GM11168 (cell line): Measurements from ENCODE around the gene ALAD.

ENCODE experiments used
- in situ Hi-C: fragments of 300-500 bp; cut with MboI; formaldehyde crosslinking; loops from one replicate; pipeline ENCODE4 v1.12.0; 2022; ENCODE audit warnings: low sequenced_read_pairs; ENCODE audit not compliant: unreplicated experiment

ALAD gene

DNA sequence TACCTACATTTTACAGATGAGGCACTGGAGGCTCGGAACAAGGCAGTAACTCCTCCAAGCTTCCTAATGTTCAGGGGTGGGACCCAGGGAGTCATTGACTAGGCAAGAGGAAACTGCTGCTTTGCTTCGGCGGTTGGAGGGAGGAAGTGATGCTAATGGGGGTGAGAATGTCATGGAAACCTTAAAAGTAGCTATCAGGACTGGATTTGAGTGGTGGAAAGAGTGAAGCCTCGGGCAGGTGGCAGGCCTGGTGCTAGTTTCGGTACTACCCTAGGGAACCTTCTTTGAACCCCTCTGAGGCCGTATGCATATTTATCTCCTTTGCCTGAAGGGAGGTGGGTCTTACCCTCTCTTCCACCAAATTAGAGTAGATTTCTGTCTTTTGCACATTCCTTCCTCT lies 50.1 kb downstream of the ALAD start:
- in situ Hi-C loops: no loop called here

DNA sequence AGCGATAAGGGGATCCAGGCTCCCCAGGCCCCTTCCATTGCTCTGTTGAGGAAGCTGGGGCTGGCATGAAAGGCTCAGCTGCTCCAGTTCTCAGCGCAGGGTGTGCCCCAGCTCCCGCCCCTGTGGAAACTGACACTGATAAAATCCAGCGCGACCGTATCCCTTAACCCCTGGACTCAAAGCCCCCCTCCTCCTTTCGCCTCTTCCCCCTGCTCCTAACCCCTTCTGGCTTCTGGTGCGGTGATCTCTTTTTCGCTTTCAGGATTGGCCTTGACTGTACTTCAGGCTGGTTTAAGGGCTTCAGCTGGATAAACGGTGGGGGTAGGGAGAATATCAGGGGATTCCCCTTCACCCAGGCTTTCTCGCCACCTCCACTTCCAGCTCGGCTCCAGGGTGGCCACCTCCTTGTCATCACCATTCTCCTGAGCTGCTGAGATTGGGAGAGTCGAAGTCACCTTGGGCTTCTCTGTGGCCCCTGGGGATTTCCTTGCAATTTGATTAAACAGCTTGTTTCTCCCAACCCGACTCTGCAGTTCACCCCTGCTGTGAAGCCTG lies 50.9 kb downstream of the ALAD start:
- in situ Hi-C loops: no loop called here

GRCh38 chr9:113349445-113350094 lies 51.5 kb downstream of the ALAD start, which contains the start of gene BSPRY:
Gene BSPRY, plus strand, starts transcription at chr9:113349541. Its CDS starts 39 bp downstream, at chr9:113349580.
- in situ Hi-C loops: no loop called here

DNA sequence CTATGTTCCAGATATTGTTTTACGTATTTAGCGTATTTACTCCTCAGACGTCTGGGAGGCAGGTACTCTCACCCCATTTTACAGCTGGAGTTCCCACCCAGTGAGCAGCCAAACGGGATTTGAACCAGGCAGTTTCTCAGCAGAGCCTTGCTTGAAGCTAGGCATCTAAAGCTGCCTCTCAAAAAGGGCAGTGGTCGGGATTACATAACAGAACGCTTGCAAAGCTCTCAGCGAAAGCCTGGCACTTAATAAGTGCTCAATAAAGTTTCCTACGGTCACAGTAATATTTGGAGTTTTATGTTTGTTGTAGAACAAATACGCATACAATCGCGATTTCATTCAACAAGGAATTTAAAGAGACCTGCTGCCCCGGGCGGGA lies 52.0 kb downstream of the ALAD start:
- in situ Hi-C loops: no loop called here

DNA sequence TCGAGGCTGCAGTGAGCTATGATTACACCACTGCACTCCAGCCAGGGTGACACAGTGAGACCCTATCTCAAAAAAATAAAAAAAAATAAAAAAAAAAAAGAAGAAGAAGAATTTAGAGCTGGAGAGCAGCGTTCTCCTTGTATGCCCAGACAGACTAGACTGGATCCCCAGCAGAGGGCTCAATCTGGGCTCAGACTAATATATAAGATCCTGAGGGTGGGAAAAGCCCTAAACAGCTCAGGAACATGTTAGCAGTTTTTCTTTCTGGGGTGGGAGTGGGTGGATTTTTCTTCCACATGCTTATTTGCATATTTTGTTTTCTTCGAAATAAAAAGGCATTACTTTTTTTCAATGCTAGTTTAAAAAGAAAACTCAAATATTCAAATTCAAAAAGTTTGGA lies 52.6 kb downstream of the ALAD start:
- in situ Hi-C loops: no loop called here

DNA sequence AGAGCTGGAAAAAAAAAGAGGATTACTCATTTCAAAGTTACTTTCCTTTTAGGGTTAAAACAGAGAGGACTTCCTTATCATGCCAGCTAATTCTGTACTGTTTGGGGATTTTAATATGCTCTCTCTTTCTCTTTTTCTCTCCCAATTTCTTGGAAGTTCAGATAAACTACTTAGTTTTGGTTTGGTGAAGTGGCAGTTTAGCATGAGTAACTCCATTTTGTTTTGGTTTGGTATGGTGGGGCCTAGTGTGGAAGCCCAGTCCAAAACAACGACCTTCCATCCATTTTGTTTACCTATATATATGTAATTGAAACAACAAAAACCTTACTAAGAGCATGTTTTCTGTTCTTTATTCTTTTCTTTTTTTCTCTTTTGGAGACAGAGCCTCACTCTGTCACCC lies 55.4 kb downstream of the ALAD start:
- in situ Hi-C loops: no loop called here

DNA sequence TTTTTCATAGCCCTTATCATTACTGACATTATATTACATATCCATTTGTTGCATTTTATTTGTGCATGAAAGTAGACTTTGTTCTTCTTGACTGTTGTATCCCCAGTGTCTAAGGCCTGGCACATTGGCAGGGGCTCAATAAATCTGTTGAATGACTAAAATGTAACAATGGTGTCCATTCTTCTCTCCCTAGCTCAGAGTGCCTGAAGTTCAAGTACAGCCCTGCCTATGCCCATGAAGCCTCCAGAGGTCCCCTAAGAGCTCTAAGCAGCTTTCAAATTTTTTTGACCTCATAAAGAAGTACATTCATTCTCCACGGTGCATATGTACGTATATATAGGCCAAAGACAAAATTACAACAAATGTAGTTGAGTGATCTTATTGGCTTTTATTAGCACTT lies 55.9 kb downstream of the ALAD start:
- in situ Hi-C loops: no loop called here

DNA sequence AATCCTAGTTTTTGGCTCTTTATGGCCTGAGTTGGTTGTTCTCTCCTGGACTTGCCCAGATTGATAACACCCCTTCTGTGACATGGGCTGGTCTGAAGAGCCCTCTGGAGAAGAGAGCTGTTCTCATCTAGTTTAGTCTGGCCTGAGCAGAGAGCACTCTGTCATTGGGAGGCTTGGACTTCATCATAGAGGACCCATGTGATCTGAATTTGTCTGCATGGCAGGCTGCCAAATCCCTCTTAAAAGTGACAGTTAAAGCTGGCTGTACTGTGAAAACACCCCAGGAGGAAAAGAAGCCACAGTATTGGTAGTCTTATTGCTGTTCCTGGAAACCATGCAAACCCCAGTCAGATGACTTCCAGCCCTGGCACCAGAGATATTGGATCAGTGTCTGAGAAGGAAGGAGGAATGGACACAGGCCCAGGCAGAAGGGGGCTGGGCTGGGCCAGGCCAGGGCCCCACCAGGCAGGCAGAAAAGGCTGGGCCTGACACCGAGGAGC lies 57.3 kb downstream of the ALAD start:
- in situ Hi-C loops: no loop called here

DNA sequence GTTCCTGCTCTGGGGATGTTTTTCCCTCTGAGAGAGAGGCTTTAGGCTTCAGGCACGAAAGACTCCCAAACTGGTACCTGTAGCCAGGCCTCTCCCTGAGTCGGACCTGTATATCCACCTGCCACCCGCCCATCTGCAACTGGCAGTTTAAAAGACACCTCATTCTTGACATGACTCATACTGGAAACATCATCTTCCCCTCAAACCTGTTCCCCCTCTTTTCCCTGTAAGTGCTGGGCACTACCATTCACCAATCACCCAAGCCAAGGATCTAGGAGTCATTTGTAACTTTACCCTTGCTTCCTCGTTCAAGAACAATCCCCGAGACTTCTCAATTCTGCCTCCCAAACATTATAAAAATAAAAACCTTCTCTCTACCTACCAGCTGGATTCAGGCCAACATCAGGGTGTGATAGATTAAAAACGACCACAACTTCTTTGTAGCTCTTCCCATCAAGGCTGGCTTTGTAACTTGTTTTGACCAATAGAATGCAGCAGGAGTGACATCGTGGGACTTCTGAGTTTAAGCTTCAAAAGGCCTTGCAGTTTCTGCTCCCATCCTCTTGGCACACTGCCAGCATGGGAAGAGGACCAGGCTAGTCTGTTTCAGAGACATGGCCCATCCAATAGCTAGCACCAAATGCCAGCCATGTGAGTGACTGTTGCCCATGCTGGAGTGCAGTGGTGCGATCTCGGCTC lies 59.2 kb downstream of the ALAD start:
- in situ Hi-C loops: no loop called here

- in situ Hi-C loops: no loop called here
Measured at GRCh38 chr9:113340011-113340699, 60.9 kb downstream of the ALAD start, which contains the start of gene WDR31. Gene WDR31, minus strand, starts transcription at chr9:113340275. Its CDS starts 8,253 bp downstream, at chr9:113332022.

GRCh38 chr9:113337714-113338113 lies 63.4 kb downstream of the ALAD start:
- in situ Hi-C loops: no loop called here
